Fibroblast of lung (primary cell): Measurements from ENCODE around the gene PCGF3.

Experiments
- CTCF ChIP-seq, 2 donors: IDR thresholded peaks in 1 of 2; conservative IDR thresholded peaks in 1 of 2; 1 replicate in 1 of 2; 2 replicates in 1 of 2; pipeline ENCODE4 v1.5.1; 2011 to 2012; ENCODE audit warnings: low read length in 2 of 2, control low read depth in 1 of 2, inconsistent platforms in 1 of 2, low read depth in 1 of 2, mild to moderate bottlenecking in 1 of 2
- EZH2 ChIP-seq: IDR thresholded peaks from 2 replicates; pipeline ENCODE4 v1.5.1; 2012; ENCODE audit warnings: low read length, control low read depth, mild to moderate bottlenecking; ENCODE audit errors: missing control alignments

- TF ChIP-seq CTCF (conservative IDR thresholded peaks at IDR 0.05 in 1 of 2, IDR thresholded peaks at IDR 0.05 in 1 of 2; ENCODE audit: low read depth in 1 of 2, low read length in 2 of 2) (no peak), EZH2 (no peak)
Observed at GRCh38 chr4:704971-705277, 708 bp upstream of the PCGF3 start.
